Lower lobe of right lung (tissue), 2 donors: ENCODE measurements around the gene B4GALT5. TPM values are rescaled to one million over a fixed set of nuclear protein-coding genes. Genes with fewer than 3 reads are reported as not detected.

ENCODE experiments used
- ATAC-seq, 2 donors: fragments of 200-7000 bp; cut with Tn5 transposase; one replicate each; pipeline ENCODE4 v1.9.1; 2020 to 2022; ENCODE audit warnings: mild to moderate bottlenecking in 2 of 2, moderate library complexity in 2 of 2
- DNase-seq: peaks from one replicate; pipeline ENCODE4 v3.0.0-alpha.2; 2020
- H3K27ac ChIP-seq: fragments of 200-600 bp; one replicate; pipeline ENCODE4 v1.8.0; 2022
- H3K27me3 ChIP-seq: fragments of 200-600 bp; one replicate; pipeline ENCODE4 v1.8.0; 2022; ENCODE audit warnings: low read depth
- H3K36me3 ChIP-seq: fragments of 200-600 bp; one replicate; pipeline ENCODE4 v1.8.0; 2022; ENCODE audit warnings: mild to moderate bottlenecking
- H3K4me1 ChIP-seq: fragments of 200-600 bp; one replicate; pipeline ENCODE4 v1.8.0; 2022
- H3K4me3 ChIP-seq: fragments of 200-600 bp; one replicate; pipeline ENCODE4 v1.8.0; 2022; ENCODE audit warnings: mild to moderate bottlenecking
- H3K9me3 ChIP-seq: fragments of 200-600 bp; one replicate; pipeline ENCODE4 v1.8.0; 2022
- CTCF ChIP-seq: fragments of 200-600 bp; IDR thresholded peaks from one replicate; pipeline ENCODE4 v1.8.0; 2022; ENCODE audit warnings: antibody characterized with exemption, mild to moderate bottlenecking
- intact Hi-C: fragments of 100-400 bp; cut with DNase I; formaldehyde crosslinking; loops from one replicate; pipeline ENCODE4 v1.11.0; 2022
- total RNA-seq: library from RNA; stranded (reverse); fragmentation: NEBNext Ultra II Directional; extraction: Animal tissue kit (Norgen Biotek cat#: 25700); gene quantifications from one replicate; pipeline ENCODE4 v1.2.1, GENCODE V29; 2021
- donor health status: DM: no; HTN: yes; CAD: no; lungs with severe emphysema.

The B4GALT5 gene
- total RNA-seq, 1 donor from 2014 or later: 39.5 TPM

- TF ChIP-seq CTCF: no peak
- no peak overlapping the region for H3K4me3 ChIP-seq
- intact Hi-C loops: no loop called here
- no peaks in the 10 kb centered on the region for H3K27me3 ChIP-seq
- DNase-seq: no peak
- H3K36me3 ChIP-seq: no peaks in the 10 kb centered on the region
- no peak overlapping the region for H3K27ac ChIP-seq
- no peak for ATAC-seq
- no peaks in the 10 kb centered on the region for H3K9me3 ChIP-seq
- peaks cover 24% of the 10 kb centered on the region for H3K4me1 ChIP-seq
Measured at GRCh38 chr20:49751397-49751736, 37.7 kb upstream of the B4GALT5 start.

GRCh38 chr20:49750611-49751396, 37.1 kb upstream of the B4GALT5 start:
- intact Hi-C loops: no loop called here
- Histone ChIP-seq H3K4me3 (peak overlapping the region; percentile 3), H3K36me3 (no peaks in the 10 kb centered on the region), H3K27me3 (no peaks in the 10 kb centered on the region), H3K9me3 (no peaks in the 10 kb centered on the region), H3K27ac (peak overlapping the region; percentile 51), H3K4me1 (peaks cover 24% of the 10 kb centered on the region)
- peak; percentile 60 to 80 for ATAC-seq
- no peak for TF ChIP-seq CTCF
- peak; percentile 47 for DNase-seq

GRCh38 chr20:49749625-49750024, 35.9 kb upstream of the B4GALT5 start:
- Histone ChIP-seq H3K27ac (no peak overlapping the region), H3K27me3 (no peaks in the 10 kb centered on the region), H3K9me3 (no peaks in the 10 kb centered on the region), H3K4me3 (no peak overlapping the region), H3K36me3 (no peaks in the 10 kb centered on the region), H3K4me1 (peaks cover 24% of the 10 kb centered on the region)
- TF ChIP-seq CTCF: no peak
- intact Hi-C loops: no loop called here
- no peak for ATAC-seq
- no peak for DNase-seq

- peaks cover 24% of the 10 kb centered on the region for H3K4me1 ChIP-seq
- no peak for TF ChIP-seq CTCF
- H3K4me3 ChIP-seq: no peak overlapping the region
- no peaks in the 10 kb centered on the region for H3K27me3 ChIP-seq
- no peak for ATAC-seq
- H3K9me3 ChIP-seq: no peaks in the 10 kb centered on the region
- DNase-seq: no peak
- intact Hi-C loops: no loop called here
- no peaks in the 10 kb centered on the region for H3K36me3 ChIP-seq
- H3K27ac ChIP-seq: peak overlapping the region; percentile 68
Measured at GRCh38 chr20:49748525-49748838, 34.8 kb upstream of the B4GALT5 start.

GRCh38 chr20:49747707-49748524, 34.2 kb upstream of the B4GALT5 start:
- Histone ChIP-seq H3K4me1 (peaks cover 24% of the 10 kb centered on the region), H3K36me3 (no peaks in the 10 kb centered on the region), H3K27ac (peak overlapping the region; percentile 68), H3K27me3 (no peaks in the 10 kb centered on the region), H3K4me3 (no peak overlapping the region), H3K9me3 (no peaks in the 10 kb centered on the region)
- DNase-seq (peak; percentile 68), ATAC-seq (peak; percentile 78 to 81)
- no peak for TF ChIP-seq CTCF
- intact Hi-C loops: no loop called here
